ENCODE results near the gene SMAD9. TPM values are rescaled to one million over a fixed set of nuclear protein-coding genes. Genes with fewer than 3 reads are reported as not detected.
A peak's percentile ranks its signal among the peaks of the same experiment; 100 is the strongest.

Gene SMAD9
- total RNA-seq, 1 donor from 2014 or later: 0.26 TPM

DNA sequence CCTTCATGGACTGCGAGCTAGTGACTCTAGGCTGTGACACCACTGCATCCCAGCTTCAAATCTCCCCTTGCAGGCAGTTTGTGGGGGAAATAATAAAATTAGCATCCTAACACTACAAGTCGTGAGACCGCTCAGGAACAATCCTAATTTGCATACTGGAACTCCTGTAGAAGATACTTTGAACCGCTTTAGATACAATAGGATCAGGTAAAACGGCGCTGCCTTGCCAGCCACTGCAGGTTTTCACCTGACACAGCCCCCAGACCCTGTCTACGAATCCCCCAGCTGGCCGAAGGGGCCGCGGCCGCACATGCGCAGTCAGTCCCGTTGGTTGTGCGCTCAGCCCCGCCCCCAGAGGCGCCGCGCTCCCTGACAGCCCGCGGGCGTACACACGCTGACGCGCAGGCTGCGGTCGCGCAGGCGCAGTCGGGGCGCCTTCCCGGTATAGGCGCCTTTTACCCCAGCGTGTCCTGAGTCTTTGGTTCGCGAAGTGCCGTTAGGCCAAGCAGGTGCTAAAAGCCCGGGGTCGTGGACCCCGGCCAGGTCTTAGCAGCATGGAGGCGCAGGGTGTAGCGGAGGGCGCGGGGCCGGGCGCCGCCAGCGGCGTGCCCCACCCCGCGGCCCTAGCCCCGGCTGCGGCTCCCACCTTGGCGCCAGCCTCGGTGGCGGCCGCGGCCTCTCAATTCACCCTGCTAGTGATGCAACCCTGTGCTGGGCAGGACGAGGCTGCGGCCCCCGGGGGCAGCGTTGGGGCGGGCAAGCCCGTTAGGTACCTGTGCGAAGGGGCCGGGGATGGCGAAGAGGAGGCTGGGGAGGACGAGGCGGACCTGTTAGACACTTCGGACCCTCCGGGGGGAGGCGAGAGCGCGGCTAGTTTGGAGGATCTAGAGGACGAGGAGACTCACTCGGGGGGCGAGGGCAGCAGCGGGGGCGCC is 101.0 kb downstream of the SMAD9 start, which contains the start of gene RFXAP:
RFXAP (plus strand) TSS at position 419 of the 935 bp plus-strand sequence; CDS start at position 555, 136 bp downstream.
- peak; percentile 94 for DNase-seq (ENCODE audit: low spot score)
- TF ChIP-seq, protein P1, sequence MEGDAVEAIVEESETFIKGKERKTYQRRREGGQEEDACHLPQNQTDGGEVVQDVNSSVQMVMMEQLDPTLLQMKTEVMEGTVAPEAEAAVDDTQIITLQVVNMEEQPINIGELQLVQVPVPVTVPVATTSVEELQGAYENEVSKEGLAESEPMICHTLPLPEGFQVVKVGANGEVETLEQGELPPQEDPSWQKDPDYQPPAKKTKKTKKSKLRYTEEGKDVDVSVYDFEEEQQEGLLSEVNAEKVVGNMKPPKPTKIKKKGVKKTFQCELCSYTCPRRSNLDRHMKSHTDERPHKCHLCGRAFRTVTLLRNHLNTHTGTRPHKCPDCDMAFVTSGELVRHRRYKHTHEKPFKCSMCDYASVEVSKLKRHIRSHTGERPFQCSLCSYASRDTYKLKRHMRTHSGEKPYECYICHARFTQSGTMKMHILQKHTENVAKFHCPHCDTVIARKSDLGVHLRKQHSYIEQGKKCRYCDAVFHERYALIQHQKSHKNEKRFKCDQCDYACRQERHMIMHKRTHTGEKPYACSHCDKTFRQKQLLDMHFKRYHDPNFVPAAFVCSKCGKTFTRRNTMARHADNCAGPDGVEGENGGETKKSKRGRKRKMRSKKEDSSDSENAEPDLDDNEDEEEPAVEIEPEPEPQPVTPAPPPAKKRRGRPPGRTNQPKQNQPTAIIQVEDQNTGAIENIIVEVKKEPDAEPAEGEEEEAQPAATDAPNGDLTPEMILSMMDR (IDR thresholded peaks at IDR 0.05; ENCODE audit: unreplicated experiment): no peak
- Mint-ChIP-seq H3K27ac (ENCODE audit: unreplicated experiment) (peak within 1 kb of the TSS; percentile 15), H3K4me1 (ENCODE audit: unreplicated experiment) (peaks cover 18% of the 10 kb centered on the region), H3K36me3 (ENCODE audit: low read depth, unreplicated experiment) (no peaks in the 10 kb centered on the region), H3K27me3 (ENCODE audit: unreplicated experiment) (no peaks in the 10 kb centered on the region), H3K9me3 (ENCODE audit: unreplicated experiment) (no peaks in the 10 kb centered on the region), H3K4me3 (ENCODE audit: unreplicated experiment) (peak within 1 kb of the TSS; percentile 92)

DNA sequence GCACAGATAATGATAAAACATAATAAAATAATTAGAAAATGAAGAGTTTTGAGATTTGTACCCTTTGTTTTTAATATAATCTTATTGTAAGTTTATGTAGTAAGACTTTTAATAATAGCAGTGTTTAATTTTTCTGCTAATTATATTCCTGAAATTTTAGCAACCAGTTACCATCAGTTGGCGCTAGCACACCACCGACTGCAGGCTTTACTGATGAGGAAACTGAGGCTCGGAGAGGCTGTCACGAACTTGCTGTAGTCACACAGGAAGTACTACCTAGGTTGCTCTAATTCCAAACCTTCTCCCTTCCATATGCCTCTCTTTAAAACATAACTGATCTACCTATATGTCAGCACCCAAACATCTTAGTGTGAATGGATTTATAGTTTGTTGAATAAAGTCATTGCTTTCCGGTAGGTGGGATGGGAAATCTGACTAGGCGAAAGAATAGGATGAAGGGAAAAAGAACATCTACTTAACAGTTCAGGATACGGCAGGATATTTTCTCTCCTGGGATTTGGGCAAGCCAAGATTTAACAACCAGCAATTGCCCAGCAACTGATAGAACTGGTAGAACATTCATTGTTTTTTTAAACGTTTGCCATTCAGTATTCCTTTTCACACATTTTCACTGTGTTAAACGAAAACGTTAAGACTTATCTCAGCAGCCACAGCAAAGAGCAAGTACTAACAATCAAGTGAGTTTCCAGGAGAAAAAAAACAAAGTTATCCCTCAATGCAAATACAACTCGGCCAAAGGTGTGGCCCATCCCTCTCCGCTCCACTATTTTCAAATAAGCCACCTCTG is 101.8 kb downstream of the SMAD9 start:
- Mint-ChIP-seq H3K4me3 (ENCODE audit: unreplicated experiment) (peak overlapping the region; percentile 92), H3K9me3 (ENCODE audit: unreplicated experiment) (no peaks in the 10 kb centered on the region), H3K4me1 (ENCODE audit: unreplicated experiment) (peaks cover 18% of the 10 kb centered on the region), H3K27me3 (ENCODE audit: unreplicated experiment) (no peaks in the 10 kb centered on the region), H3K27ac (ENCODE audit: unreplicated experiment) (no peak overlapping the region), H3K36me3 (ENCODE audit: low read depth, unreplicated experiment) (no peaks in the 10 kb centered on the region)
- TF ChIP-seq, protein P1 (IDR thresholded peaks at IDR 0.05; ENCODE audit: unreplicated experiment): no peak
- DNase-seq (ENCODE audit: low spot score): no peak

DNA sequence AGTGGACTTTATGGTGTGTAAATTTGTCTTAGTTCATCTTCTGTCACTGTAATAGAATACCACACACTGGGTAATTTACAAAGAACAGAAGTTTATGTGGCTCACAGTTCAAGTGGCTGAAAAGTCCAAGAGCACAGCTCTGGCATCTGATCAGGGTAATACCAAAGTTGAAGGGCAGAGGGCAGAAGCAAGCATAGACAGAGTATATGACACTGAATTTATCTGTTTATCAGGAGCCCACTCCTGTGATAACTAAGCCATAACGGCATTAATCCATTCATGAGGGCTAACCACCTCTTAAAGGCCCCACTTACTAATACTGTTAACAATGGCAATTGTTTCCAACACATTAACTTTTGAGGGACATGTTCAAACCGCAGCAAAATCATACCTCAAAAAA is 105.0 kb downstream of the SMAD9 start:
- Mint-ChIP-seq H3K27me3 (ENCODE audit: unreplicated experiment) (no peaks in the 10 kb centered on the region), H3K4me3 (ENCODE audit: unreplicated experiment) (no peak overlapping the region), H3K9me3 (ENCODE audit: unreplicated experiment) (no peaks in the 10 kb centered on the region), H3K4me1 (ENCODE audit: unreplicated experiment) (peaks cover 13% of the 10 kb centered on the region), H3K27ac (ENCODE audit: unreplicated experiment) (no peak overlapping the region), H3K36me3 (ENCODE audit: low read depth, unreplicated experiment) (no peaks in the 10 kb centered on the region)
- TF ChIP-seq, protein P1 (IDR thresholded peaks at IDR 0.05; ENCODE audit: unreplicated experiment): peak; percentile 31
- no peak for DNase-seq (ENCODE audit: low spot score)

DNA sequence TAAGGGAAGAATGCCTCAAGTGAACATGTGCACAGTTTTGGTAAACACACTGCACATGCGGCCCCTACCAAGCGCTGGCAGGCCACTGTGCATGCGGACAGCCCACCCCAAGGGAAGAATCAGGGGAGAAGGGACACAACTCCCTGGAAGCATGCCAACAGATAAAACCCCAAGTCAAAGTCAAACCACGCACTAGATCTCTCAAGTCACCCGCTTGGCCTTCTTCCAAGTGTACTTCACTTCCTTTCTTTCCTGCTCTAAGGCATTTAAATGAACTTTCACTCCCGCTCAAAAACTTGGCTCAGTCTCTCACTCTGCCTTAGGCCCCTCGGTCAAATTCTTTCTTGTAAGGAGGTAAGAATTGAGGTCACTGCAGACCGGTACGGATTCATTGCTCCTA is 105.6 kb downstream of the SMAD9 start:
- H3K27me3 Mint-ChIP-seq (ENCODE audit: unreplicated experiment): no peaks in the 10 kb centered on the region
- H3K4me1 Mint-ChIP-seq (ENCODE audit: unreplicated experiment): peaks cover 7% of the 10 kb centered on the region
- TF ChIP-seq, protein P1 (IDR thresholded peaks at IDR 0.05; ENCODE audit: unreplicated experiment): no peak
- H3K9me3 Mint-ChIP-seq (ENCODE audit: unreplicated experiment): no peaks in the 10 kb centered on the region
- no peak overlapping the region for H3K27ac Mint-ChIP-seq (ENCODE audit: unreplicated experiment)
- no peak for DNase-seq (ENCODE audit: low spot score)
- no peak overlapping the region for H3K4me3 Mint-ChIP-seq (ENCODE audit: unreplicated experiment)
- H3K36me3 Mint-ChIP-seq (ENCODE audit: low read depth, unreplicated experiment): no peaks in the 10 kb centered on the region

All from endothelial cell (in vitro differentiated cells).